GM19438 (cell line): ENCODE data around the gene ELFN1.
"Not testable (repeated sequence)": the region's sequence is repeated elsewhere in the genome, so short reads cannot be mapped to it uniquely, and the experiment has no call there.

Experiments used
- ATAC-seq: cut with Tn5 transposase; IDR thresholded peaks from one replicate; pipeline ENCODE4 v1.9.1; 2021; ENCODE audit warnings: low read depth; ENCODE audit not compliant: unreplicated experiment

ELFN1 gene

GRCh38 chr7:1750541-1751021 is 80.5 kb downstream of the ELFN1 start:
- no peak for ATAC-seq

- no peak for ATAC-seq
These were observed 82.0 kb downstream of the ELFN1 start for GRCh38 chr7:1752111-1752510.

- no peak for ATAC-seq
These were observed 82.9 kb downstream of the ELFN1 start for GRCh38 chr7:1752771-1753563.

GRCh38 chr7:1753564-1753867 is 83.4 kb downstream of the ELFN1 start:
- no peak for ATAC-seq

- ATAC-seq: no peak
These were observed 84.3 kb downstream of the ELFN1 start for GRCh38 chr7:1754345-1754908.

GRCh38 chr7:1755783-1756625 is 85.9 kb downstream of the ELFN1 start:
- no peak for ATAC-seq

- no peak for ATAC-seq
These were observed 87.5 kb downstream of the ELFN1 start for GRCh38 chr7:1757601-1758000.

GRCh38 chr7:1758028-1758858 is 88.2 kb downstream of the ELFN1 start:
- no peak for ATAC-seq

GRCh38 chr7:1758859-1759521 is 88.9 kb downstream of the ELFN1 start:
- no peak for ATAC-seq

- no peak for ATAC-seq
These were observed 91.0 kb downstream of the ELFN1 start for GRCh38 chr7:1761097-1761496.

- no peak for ATAC-seq
These were observed 91.7 kb downstream of the ELFN1 start for GRCh38 chr7:1761774-1762173.

GRCh38 chr7:1762238-1762945 is 92.3 kb downstream of the ELFN1 start:
- no peak for ATAC-seq

- no peak for ATAC-seq
These were observed 93.0 kb downstream of the ELFN1 start for GRCh38 chr7:1763033-1763432.

- not testable (repeated sequence) for ATAC-seq
These were observed 93.8 kb downstream of the ELFN1 start for GRCh38 chr7:1763911-1764310.

- ATAC-seq: no peak
These were observed 95.3 kb downstream of the ELFN1 start for GRCh38 chr7:1765336-1765735.

GRCh38 chr7:1767524-1767923 is 97.4 kb downstream of the ELFN1 start:
- no peak for ATAC-seq

- ATAC-seq: no peak
These were observed 98.8 kb downstream of the ELFN1 start for GRCh38 chr7:1768832-1769231.

- no peak for ATAC-seq
These were observed 99.5 kb downstream of the ELFN1 start for GRCh38 chr7:1769286-1770200.
